HL-60/S4 (cell line): ENCODE measurements around the gene TRIM62.
"Not testable (repeated sequence)": the region's sequence is repeated elsewhere in the genome, so short reads cannot be mapped to it uniquely, and the experiment has no call there.

Experiments used
- in situ Hi-C: fragments of 300-500 bp; cut with MboI; formaldehyde crosslinking; loops from 2 replicates; pipeline ENCODE4 v1.14.3; 2022; ENCODE audit warnings: low sequenced_read_pairs

Gene TRIM62

GRCh38 chr1:33117440-33118085 lies 64.3 kb downstream of the TRIM62 start:
- in situ Hi-C loops, result no loop called here

GRCh38 chr1:33111965-33112364 lies 69.9 kb downstream of the TRIM62 start:
- in situ Hi-C loops, result no loop called here

DNA sequence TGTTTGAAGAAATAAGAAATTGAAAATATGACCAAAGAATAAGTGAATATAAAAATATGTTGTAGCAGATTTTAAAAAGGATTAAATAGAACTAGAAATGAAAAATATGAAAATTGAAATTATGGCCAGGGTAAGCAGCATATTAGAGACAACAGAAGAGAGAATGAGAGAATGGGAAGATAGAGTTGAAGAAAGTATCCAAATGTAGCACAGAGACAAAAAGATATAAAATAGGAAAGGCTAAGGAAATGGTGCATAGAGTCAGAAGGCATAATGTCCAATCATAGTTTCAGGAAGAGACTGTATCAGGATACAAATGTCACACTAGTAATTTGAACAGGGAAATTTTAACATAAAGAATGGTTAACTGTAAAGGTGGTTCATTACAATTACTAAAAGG lies 71.4 kb downstream of the TRIM62 start:
- in situ Hi-C loops, result no loop called here

DNA sequence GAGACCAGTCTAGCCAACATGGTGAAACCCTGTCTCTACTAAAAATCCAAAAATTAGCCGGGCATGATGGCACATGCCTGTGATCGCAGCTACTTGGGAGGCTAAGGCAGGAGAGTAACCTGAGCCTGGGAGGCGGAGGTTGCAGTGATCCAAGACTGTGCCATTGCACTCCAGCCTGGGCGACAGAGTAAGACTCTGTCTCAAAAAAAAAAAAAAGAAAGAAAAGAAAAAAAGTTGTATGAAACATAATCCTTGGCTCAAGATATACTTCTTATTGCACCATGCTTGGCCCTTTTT lies 81.8 kb downstream of the TRIM62 start:
- in situ Hi-C loops, result not testable (repeated sequence)

- in situ Hi-C loops, result loop anchor here (25.0 kb wide), 1 partner anchor 587 kb away; no protein-coding TSS in a partner anchor
Observed at GRCh38 chr1:33099290-33100118, 82.3 kb downstream of the TRIM62 start.

DNA sequence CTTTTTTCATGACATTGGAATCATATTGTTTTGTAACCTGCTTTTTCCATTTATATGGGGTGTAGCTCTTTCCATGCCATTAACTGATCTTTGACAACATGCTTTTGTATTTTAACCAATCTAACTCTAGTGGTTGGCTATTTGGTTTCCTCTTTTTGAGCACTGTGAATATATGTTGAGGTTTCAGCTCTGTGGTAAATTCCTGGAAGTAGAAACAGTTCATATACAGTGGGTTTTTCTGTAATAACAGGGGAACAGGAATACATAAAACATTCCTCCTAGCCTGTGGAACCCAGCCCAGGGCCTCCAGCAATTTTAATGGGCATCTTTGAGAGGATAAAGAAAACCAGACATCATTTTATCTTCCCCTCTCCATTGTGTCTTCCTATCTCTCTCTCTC lies 83.5 kb downstream of the TRIM62 start:
- in situ Hi-C loops, result loop anchor here (25.0 kb wide), 1 partner anchor 586 kb away; no protein-coding TSS in a partner anchor

DNA sequence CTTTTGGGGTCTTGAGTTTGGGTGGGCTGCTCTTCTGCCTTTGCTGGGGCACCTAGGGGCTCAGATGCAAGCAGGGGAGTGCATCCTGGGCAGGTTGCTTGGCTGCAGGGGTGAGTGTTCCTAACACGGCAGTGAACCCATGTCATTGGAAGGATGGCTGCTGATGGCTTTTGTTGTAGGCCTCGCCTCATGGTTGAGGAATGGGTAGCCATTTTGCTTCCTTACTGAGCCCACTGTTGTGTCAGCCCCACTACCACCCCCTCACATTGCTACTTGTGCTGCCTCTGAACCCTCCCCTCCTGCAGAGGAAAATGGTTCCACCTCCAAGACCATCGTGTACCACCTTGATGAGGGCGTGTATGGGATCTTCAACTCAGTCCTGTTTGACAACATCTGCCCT lies 84.1 kb downstream of the TRIM62 start:
- in situ Hi-C loops, result loop anchor here (25.0 kb wide), 1 partner anchor 585 kb away; no protein-coding TSS in a partner anchor

DNA sequence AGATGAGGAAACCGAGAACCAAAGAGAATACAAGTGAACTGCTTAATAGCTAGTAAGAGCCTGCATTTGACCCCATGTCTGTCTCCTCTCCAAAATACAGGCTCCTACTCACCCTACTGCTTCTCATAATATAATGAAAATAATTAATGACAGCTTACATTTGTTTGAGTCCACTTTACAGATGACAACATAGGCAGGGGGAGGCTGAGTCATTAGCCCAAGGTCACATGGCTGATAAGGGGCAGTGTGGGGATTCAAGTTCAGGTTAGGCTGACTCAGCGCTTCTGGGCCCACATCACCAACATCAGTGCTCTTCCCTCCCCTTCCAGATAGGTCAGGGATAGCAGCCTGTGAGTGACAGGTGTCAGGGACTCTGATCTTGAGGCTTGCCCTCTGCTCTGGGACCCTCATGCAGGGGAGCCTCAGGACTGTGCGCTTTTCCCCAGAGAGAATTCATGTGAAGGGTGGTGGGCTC lies 84.7 kb downstream of the TRIM62 start:
- in situ Hi-C loops, result loop anchor here (25.0 kb wide), 1 partner anchor 585 kb away; no protein-coding TSS in a partner anchor

- in situ Hi-C loops, result loop anchor here (25.0 kb wide), 1 partner anchor 584 kb away; no protein-coding TSS in a partner anchor
Observed at GRCh38 chr1:33096363-33097005, 85.4 kb downstream of the TRIM62 start.
